ENCODE data around the gene NR2C1.
A peak's percentile ranks its signal among the peaks of the same experiment; 100 is the strongest.

NR2C1 gene

GRCh38 chr12:95083938-95084337 is 10.5 kb upstream of the NR2C1 start:
- DNase-seq (ENCODE audit: low read depth) = peak; percentile 88

DNA sequence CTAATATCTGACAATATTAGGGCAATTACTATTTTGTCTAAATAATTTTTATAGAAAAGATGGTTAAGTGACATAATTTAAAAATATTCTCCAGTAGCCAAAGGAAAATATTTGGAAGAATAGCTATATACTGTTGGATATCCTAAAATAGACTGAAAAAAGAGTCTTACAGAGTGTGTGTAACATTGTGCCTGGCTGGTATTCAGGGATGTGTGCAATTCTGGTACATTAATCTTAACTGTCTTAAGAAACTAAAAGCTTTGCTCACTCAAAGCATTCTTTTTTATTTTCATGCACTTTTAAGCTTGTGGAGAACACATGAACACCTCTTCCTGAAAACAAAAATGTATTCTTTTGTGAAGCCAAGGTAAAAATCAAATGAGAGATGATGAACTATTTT is 10.1 kb upstream of the NR2C1 start:
- DNase-seq (ENCODE audit: low read depth) = peak; percentile 24

DNA sequence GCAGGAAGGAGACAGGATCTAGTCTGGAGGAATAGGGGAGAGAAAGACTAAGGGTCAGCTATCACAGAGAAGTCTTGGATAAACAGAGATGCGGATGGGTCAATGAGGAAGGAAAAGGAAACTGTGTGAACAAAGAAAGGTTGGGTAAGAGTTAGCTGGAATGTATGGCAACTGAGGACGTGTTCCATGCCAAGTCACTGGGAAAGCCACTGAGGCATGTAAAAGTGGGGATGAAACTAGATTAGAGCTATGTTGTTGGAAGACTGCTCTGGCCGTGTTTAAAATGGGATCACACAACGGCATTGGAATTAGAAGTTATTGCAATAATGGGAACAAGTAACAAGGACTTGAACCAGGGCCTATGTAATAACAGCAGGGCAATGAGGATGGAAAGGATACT is 3.9 kb upstream of the NR2C1 start:
- DNase-seq (ENCODE audit: low read depth) = no peak

DNA sequence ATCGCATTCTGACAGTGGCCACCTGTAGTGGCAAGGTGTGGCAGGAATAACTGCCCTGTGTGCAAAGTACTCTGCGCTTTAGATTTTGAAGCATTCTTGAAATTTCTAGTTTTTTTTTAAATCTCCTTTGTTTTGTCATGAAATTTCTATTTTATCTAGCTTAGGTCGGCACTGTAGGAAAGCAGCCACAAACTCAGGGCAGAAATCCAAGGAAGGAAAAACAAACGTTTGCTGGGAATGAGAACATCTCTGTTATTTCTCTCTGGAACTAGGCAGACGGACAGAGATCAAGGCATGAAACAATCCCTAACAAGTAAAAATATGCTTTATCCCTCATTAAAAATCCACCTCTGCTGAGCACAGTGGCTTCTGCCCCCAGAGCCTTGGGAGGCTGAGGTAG is 1.3 kb upstream of the NR2C1 start:
- DNase-seq (ENCODE audit: low read depth) = no peak

DNA sequence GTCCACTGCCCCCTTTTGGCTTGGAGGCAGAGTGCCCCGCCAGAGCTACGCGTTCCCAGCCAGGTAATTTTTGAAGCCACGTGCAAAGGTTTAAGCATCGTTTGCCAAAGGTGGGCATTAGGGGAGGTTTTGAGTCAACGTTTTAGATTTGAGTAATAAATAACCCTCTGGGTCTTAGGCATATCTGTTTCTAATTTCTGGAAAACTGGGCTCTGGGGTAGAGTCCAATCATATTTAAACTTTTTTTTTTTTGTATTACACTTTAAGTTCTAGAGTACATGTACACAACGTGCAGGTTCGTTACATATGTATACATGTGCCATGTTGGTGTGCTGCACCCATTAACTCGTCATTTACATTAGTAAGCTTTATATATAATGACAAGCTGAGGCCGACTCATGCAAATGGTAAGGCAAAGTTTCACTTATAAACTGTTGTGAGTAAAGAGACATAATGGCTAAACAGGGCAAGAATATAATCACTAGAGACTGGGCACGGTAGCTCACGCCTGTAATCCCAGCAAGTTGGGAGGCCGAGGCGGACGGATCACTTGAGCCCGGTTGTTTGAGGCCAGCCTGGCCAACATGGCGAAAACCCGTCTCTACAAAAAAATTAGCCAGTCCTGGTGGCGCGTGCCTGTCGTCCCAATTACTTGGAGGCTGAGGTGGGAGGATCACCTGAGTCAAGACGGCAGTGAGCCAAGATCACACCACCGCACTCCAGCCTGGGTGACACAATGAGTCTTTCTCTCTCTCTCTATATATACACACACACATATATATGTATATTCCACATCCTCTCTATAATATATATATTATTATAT is 491 bp upstream of the NR2C1 start:
- no peak for DNase-seq (ENCODE audit: low read depth)

DNA sequence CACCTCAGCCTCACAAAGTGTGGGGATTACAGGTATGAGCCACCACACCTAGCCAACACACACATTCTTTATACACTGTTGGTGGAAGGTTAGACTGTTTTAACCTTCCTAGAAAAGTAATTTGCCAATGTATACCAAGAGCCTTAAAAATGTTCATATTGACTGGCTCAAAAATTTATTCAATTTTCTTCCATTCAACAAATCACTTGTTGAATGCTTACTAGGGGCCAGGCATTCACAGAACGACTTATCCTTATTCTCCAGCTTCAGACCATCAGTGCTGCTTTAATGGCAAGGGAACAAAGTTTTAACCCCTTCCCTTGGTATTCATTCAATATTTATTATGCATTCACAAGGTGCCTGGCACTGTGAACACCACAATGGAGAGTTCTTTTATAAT is 3.0 kb downstream of the NR2C1 start:
- DNase-seq (ENCODE audit: low read depth) = no peak

- DNase-seq (ENCODE audit: low read depth) = no peak
Measured at GRCh38 chr12:95066091-95066855, 7.1 kb downstream of the NR2C1 start.

DNA sequence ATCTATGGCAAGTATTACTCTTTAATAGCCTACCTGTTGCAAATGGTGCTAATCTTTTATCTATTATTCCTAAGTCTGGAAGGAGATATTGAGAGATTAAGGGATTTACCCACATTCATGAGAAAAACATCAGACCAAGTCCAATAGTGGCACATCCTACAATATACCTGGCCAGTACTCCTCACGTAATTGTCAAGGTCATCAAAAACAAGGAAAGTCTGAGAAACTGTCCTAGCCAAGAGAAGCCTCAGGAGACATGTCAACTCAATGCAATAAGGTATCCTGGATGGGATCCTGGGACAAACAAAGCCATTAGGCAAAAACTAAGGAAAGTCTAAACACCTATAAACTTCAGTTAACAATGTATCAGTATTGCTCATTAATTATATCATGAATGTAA is 12.5 kb downstream of the NR2C1 start:
- no peak for DNase-seq (ENCODE audit: low read depth)

GRCh38 chr12:95059984-95060383 is 13.4 kb downstream of the NR2C1 start:
- DNase-seq (ENCODE audit: low read depth) = no peak

GRCh38 chr12:95057424-95057823 is 16.0 kb downstream of the NR2C1 start:
- DNase-seq (ENCODE audit: low read depth) = no peak

GRCh38 chr12:95055057-95055456 is 18.4 kb downstream of the NR2C1 start:
- DNase-seq (ENCODE audit: low read depth) = no peak

DNA sequence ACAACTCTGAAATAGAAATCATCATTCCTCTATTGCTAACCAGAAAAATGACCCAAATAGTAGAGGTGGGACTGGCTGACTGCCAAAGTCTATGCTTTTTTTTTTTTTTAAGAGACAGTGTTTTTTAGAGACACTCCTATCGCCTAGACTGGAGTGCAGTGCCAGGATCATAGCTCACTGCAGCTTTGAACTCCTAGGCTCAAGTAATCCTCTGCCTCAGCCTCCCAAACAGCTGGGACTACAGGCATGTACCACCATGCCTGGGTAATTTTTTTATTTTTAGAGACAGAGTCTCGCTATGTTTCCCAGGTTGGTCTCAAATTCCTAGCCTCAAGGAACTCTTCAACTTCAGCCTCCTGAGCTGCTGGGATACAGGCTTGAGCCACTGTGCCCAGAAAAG is 19.2 kb downstream of the NR2C1 start:
- no peak for DNase-seq (ENCODE audit: low read depth)

GRCh38 chr12:95051241-95051640 is 22.2 kb downstream of the NR2C1 start:
- no peak for DNase-seq (ENCODE audit: low read depth)

DNA sequence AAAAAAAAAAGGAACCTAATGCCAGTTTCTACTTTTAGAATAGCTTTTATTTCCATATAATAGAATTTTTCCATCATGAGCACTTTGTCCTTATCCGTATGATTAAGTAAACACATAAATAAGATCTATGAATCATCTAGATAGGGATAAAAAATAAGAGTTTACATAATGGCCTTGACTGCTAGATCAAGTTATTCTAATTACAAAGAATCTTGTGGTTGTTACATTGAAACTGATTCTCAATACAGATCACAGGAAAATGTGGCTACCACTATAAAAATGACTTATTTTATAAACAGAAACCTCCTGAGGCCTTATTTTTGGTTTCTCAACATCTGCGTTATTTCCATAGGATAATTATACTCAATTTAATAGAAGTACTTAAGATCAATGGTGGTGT is 35.5 kb downstream of the NR2C1 start:
- DNase-seq (ENCODE audit: low read depth) = peak; percentile 33

GRCh38 chr12:95034750-95035149 is 38.7 kb downstream of the NR2C1 start:
- DNase-seq (ENCODE audit: low read depth) = no peak

DNA sequence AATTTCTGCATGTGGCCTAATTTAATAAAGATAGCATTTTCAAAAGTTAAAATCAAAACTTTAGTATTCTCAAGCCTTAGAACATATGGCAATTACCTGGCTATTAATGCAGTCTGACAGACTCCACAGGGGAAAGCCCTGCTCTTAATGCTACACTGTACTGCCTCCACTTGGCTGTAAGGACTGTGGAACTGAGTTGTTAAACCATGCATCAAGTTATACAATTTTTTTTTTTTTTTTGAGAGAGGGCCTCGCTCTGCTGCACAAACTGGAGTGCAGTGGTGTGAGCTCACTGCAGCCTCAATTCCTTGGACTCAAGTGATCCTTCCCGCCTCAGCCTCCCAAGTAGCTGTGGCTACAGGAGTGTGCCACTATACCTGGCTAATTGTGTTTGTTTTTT is 50.9 kb downstream of the NR2C1 start:
- DNase-seq (ENCODE audit: low read depth) = no peak

GRCh38 chr12:95017482-95017881 is 55.9 kb downstream of the NR2C1 start:
- no peak for DNase-seq (ENCODE audit: low read depth)

GRCh38 chr12:95016120-95016519 is 57.3 kb downstream of the NR2C1 start:
- no peak for DNase-seq (ENCODE audit: low read depth)

- DNase-seq (ENCODE audit: low read depth) = no peak
Measured at GRCh38 chr12:95014554-95014953, 58.9 kb downstream of the NR2C1 start.

- DNase-seq (ENCODE audit: low read depth) = no peak
Measured at GRCh38 chr12:95006206-95006605, 67.2 kb downstream of the NR2C1 start.

- peak; percentile 29 for DNase-seq (ENCODE audit: low read depth)
Measured at GRCh38 chr12:95004610-95005009, 68.8 kb downstream of the NR2C1 start.

GRCh38 chr12:95003921-95004272 is 69.5 kb downstream of the NR2C1 start:
- no peak for DNase-seq (ENCODE audit: low read depth)

DNA sequence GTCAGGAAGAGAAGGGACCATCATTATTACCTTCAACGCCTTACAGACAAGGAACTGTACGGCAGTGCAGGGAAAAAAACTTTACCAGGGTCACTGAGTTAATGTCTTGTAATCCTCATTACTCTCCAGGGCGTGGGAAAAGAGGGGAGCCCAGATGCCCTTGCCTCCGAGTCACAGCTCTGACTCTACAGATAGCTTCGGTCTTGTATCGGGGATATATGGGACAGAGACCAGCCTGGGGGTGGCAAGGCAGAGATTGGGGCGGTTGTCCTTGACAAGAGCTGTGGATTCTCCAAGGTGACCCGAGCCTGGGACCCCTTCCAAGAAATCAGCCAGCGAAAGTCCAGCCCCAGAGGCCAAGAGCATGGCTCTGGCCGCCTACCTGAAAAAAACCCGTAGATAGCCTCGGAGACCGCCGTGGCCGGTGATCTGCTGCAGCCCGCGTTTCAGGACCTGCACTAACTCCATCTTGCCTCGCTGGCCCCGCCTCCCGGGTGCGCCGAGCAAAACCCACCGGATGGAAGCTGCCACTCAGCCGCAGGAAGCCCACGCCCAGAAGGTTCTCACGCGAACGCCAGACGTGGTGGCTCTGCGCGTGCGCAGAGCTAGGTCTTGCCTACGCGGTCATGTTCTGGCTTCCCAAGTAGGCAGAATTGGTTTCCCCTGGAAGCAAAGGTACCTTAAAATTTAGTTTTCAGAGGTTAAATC is 70.1 kb downstream of the NR2C1 start, which contains the start of gene NDUFA12:
Gene NDUFA12, minus strand, starts transcription at position 485 of the 708 bp plus-strand sequence. Its CDS starts 17 bp downstream, at position 468.
- DNase-seq (ENCODE audit: low read depth) = peak; percentile 96

All from EH (cell line).